Thoracic aorta (tissue), 2 donors: Measurements from ENCODE around the gene TRERF1. TPM values are rescaled to one million over a fixed set of nuclear protein-coding genes. Genes with fewer than 3 reads are reported as not detected.
"Not testable (repeated sequence)": the region's sequence is repeated elsewhere in the genome, so short reads cannot be mapped to it uniquely, and the experiment has no call there.

Experiments used
- ATAC-seq: fragments of 150-250 bp; one replicate; pipeline ENCODE4 v1.8.0; 2017; ENCODE audit warnings: low read depth; ENCODE audit not compliant: insufficient number of reproducible peaks, low FRiP score
- DNase-seq: peaks from one replicate; pipeline ENCODE4 v3.0.0-alpha.2; 2020; ENCODE audit warnings: low spot score
- H3K27ac ChIP-seq, 2 donors: fragments of 200-600 bp; sonication (generic); 1 replicate in 1 of 2; 2 replicates in 1 of 2; pipeline ENCODE4 v1.5.1; 2016; ENCODE audit warnings: mild to moderate bottlenecking in 2 of 2, moderate library complexity in 2 of 2
- H3K27me3 ChIP-seq: fragments of 200-600 bp; sonication (generic); replicated peaks from 2 replicates; pipeline ENCODE4 v1.6.0; 2016; ENCODE audit warnings: mild to moderate bottlenecking; ENCODE audit not compliant: insufficient read depth
- H3K36me3 ChIP-seq: fragments of 200-600 bp; sonication (generic); one replicate; pipeline ENCODE4 v1.5.1; 2016
- H3K4me1 ChIP-seq, 2 donors: fragments of 200-600 bp; sonication (generic); 1 replicate in 1 of 2; 2 replicates in 1 of 2; pipeline versions ENCODE4 v1.5.1 to v1.6.0; 2016; ENCODE audit warnings: low read depth in 2 of 2, mild to moderate bottlenecking in 1 of 2; ENCODE audit not compliant: control insufficient read depth in 1 of 2
- H3K4me3 ChIP-seq: fragments of 200-600 bp; sonication (generic); 2 replicates; pipeline ENCODE4 v1.5.1; 2016; ENCODE audit warnings: mild to moderate bottlenecking
- H3K9me3 ChIP-seq: fragments of 200-600 bp; sonication (generic); 2 replicates; pipeline ENCODE4 v1.5.1; 2016
- CTCF ChIP-seq: fragments of 200-600 bp; sonication (generic); IDR thresholded peaks from one replicate; pipeline ENCODE4 v1.5.1; 2019; ENCODE audit warnings: antibody characterized with exemption
- total RNA-seq, 2 donors: library from RNA; depleted of rRNA; stranded (reverse); fragments of >200 nt; gene quantifications; one replicate each; pipeline versions ENCODE4 v1.1.0 to v1.2.3, GENCODE V29; 2016

TRERF1 gene
- total RNA-seq, 2 donors from 2014 or later, result 4.6 to 5.0 TPM

DNA sequence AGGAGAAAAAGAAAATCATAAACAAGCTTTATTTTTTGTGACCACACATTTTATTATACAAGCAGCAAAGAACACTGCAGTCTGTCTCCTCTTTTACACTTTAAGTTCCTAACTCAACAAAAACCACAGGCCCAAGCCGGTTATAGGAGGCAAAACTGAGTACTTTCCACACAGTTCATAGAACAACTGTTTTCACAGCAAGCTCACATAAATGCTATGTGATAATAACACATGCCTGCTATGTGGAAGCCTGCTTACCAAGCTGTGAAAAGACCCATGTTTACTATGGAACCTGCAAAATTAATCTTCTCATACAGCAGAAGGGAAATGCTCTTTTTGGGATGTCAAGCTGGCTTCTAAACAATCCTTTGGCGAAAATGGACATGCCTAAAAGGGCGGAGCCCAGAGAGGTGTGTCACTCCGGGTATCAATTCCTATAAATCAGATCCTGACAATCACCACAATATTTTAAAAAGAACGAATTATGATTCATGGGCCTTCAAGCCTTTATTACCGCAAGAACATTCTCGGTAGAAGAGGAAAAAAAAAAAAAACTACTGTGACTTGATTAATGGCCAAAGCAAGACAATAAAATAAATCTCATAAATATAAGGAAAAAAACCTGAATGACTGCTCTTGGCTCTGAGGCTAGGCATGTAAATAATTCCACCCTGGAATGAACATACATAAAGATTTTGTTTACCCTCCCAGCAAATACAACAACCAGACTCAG lies 2.6 kb downstream of the TRERF1 start:
- no peaks in the 10 kb centered on the region for H3K9me3 ChIP-seq
- no peak overlapping the region for H3K27ac ChIP-seq
- H3K36me3 ChIP-seq, result no peaks in the 10 kb centered on the region
- DNase-seq (no peak), ATAC-seq (no peak)
- no peak for TF ChIP-seq CTCF
- H3K4me3 ChIP-seq, result no peak overlapping the region
- peaks cover 12 to 35% of the 10 kb centered on the region in 2 donors for H3K4me1 ChIP-seq
- no peaks in the 10 kb centered on the region for H3K27me3 ChIP-seq

DNA sequence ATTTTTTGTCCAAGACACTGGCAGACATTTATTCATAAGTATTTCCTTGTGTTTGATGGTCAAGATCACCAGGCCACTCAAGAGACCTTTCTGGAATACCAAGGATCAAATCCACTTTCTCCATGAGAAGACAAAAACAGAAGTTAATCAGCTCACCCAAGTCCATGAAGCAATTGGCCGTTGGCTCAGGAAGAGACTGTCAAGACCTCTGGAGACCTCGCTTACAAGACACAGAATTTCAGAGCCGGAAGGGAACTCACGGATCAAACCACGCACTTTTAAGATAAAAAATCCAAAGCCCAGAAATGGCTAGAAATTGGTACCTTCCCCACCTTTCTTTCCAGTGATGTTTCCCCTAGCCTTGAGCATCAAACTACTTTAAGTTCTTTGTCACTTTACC lies 3.3 kb downstream of the TRERF1 start:
- Histone ChIP-seq H3K9me3 (no peaks in the 10 kb centered on the region), H3K36me3 (no peaks in the 10 kb centered on the region), H3K4me1 (peaks cover 10 to 31% of the 10 kb centered on the region in 2 donors), H3K4me3 (no peak overlapping the region), H3K27me3 (no peaks in the 10 kb centered on the region), H3K27ac (no peak overlapping the region)
- ATAC-seq (no peak), DNase-seq (no peak)
- no peak for TF ChIP-seq CTCF

DNA sequence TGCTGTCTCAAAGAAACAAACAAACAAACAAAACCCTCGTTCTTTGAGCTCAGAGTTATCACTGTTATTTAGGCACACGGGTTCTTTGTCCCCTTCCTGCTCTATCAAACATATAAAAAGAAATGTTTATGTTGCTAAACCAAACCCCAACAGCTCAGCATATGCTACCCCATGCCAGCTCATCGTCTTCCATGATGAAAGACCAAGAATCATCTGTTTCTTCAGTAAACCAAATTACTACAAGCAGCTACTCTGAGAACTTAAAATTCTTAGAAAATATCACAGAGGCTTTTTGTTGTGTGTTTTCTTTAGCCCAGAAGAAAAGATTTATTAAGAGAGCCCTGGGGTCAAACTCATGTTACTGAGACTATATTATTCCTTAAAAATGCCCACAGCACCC lies 4.7 kb downstream of the TRERF1 start:
- no peak for TF ChIP-seq CTCF
- Histone ChIP-seq H3K4me1 (peaks cover 10 to 28% of the 10 kb centered on the region in 2 donors), H3K27me3 (no peaks in the 10 kb centered on the region), H3K36me3 (no peaks in the 10 kb centered on the region), H3K27ac (no peak overlapping the region), H3K9me3 (no peaks in the 10 kb centered on the region), H3K4me3 (no peak overlapping the region)
- ATAC-seq, result no peak
- DNase-seq, result no peak

GRCh38 chr6:42446370-42446769 lies 5.4 kb downstream of the TRERF1 start:
- peaks cover 14 to 34% of the 10 kb centered on the region in 2 donors for H3K4me1 ChIP-seq
- no peak overlapping the region for H3K4me3 ChIP-seq
- H3K27ac ChIP-seq, result no peak overlapping the region
- ATAC-seq, result no peak
- TF ChIP-seq CTCF, result no peak
- H3K27me3 ChIP-seq, result no peaks in the 10 kb centered on the region
- no peaks in the 10 kb centered on the region for H3K36me3 ChIP-seq
- H3K9me3 ChIP-seq, result no peaks in the 10 kb centered on the region
- DNase-seq, result no peak

DNA sequence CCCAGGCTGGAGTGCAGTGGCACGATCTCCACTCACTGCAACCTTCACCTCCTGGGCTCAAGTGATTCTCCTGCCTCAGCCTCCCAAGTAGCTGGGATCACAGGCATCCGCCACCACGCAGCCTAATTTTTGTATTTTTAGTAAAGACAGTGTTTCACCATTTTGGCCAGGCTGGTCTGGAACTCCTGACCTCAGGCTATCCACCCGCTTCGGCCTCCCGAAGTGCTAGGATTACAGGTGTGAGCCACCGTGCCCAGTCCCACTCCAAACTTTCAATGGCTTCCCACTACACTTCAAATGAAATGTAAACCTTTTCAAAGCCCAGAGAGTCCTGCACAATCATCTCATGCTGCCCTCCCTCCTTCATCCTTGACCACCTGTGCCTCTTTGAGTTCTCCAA lies 5.8 kb downstream of the TRERF1 start:
- H3K36me3 ChIP-seq, H3K4me3 ChIP-seq, H3K27me3 ChIP-seq, ATAC-seq, H3K27ac ChIP-seq, H3K9me3 ChIP-seq, DNase-seq: not testable (repeated sequence)
- H3K4me1 ChIP-seq, result peaks cover 17 to 36% of the 10 kb centered on the region in 2 donors
